Measurements from ENCODE around the gene HLA-DMB.

Gene HLA-DMB

DNA sequence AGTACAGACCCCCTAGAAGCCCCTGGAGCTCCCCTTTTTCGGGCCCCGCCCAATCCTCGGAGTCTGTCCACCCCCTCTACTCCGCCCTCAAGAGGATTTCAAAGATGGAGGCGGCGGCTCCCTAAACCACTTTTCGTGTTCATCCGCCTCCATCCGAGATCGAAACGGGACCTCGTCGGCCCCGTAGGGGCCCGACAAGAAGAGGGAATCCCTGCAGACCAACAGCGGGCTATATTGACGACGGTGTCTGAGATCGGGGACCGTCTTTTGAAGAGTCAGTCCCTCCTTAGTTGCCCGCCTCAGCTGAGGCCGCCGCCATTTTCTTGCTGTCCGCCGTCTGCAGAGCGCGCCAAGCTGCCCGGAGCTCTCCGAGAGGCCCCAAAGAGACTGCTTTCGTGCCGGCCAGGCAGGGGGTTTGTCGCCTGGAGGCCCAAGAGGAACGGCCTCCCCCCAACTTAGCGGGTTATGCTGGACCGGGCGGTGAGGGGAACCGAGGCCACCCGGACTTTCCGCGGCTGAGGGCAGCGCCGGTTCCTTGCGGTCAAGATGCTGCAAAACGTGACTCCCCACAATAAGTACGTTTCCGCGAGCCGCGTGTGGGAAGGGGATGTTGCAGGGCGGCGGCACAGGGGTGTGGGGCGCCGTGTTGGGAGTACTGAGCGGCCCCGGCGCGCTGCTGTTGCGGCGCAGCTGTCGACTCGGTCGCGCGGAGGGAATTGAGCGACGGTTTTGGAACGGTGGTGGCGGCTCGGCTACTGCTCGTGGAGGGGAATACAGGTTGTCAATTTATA, 31.7 kb upstream of the HLA-DMB start:
- Histone ChIP-seq H3K27ac (peak overlapping the region; percentile 100), H3K4me2 (peak overlapping the region; percentile 62), H3K36me3 (ENCODE audit: insufficient read depth) (peaks cover 34% of the 10 kb centered on the region; the same call in 1 of the 2 replicates), H3K9ac (peak overlapping the region; percentile 100), H3K4me1 (ENCODE audit: low read depth, poor library complexity, severe bottlenecking) (peaks cover 26% of the 10 kb centered on the region), H3K79me2 (ENCODE audit: insufficient read depth, low read depth) (peaks cover 84% of the 10 kb centered on the region), H4K20me1 (ENCODE audit: insufficient read depth) (peaks cover 48% of the 10 kb centered on the region), H3K27me3 (ENCODE audit: insufficient read depth, low read depth) (no peaks in the 10 kb centered on the region), H3K4me3 (IDR thresholded peaks at IDR 0.05; ENCODE audit: insufficient read depth, low read depth, low read length) (no peak overlapping the region), H2AFZ (ENCODE audit: low read depth) (no peak overlapping the region)
- TF ChIP-seq, protein P1, sequence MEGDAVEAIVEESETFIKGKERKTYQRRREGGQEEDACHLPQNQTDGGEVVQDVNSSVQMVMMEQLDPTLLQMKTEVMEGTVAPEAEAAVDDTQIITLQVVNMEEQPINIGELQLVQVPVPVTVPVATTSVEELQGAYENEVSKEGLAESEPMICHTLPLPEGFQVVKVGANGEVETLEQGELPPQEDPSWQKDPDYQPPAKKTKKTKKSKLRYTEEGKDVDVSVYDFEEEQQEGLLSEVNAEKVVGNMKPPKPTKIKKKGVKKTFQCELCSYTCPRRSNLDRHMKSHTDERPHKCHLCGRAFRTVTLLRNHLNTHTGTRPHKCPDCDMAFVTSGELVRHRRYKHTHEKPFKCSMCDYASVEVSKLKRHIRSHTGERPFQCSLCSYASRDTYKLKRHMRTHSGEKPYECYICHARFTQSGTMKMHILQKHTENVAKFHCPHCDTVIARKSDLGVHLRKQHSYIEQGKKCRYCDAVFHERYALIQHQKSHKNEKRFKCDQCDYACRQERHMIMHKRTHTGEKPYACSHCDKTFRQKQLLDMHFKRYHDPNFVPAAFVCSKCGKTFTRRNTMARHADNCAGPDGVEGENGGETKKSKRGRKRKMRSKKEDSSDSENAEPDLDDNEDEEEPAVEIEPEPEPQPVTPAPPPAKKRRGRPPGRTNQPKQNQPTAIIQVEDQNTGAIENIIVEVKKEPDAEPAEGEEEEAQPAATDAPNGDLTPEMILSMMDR (conservative IDR thresholded peaks at IDR 0.05; ENCODE audit: low read depth, low read length), result no peak

DNA sequence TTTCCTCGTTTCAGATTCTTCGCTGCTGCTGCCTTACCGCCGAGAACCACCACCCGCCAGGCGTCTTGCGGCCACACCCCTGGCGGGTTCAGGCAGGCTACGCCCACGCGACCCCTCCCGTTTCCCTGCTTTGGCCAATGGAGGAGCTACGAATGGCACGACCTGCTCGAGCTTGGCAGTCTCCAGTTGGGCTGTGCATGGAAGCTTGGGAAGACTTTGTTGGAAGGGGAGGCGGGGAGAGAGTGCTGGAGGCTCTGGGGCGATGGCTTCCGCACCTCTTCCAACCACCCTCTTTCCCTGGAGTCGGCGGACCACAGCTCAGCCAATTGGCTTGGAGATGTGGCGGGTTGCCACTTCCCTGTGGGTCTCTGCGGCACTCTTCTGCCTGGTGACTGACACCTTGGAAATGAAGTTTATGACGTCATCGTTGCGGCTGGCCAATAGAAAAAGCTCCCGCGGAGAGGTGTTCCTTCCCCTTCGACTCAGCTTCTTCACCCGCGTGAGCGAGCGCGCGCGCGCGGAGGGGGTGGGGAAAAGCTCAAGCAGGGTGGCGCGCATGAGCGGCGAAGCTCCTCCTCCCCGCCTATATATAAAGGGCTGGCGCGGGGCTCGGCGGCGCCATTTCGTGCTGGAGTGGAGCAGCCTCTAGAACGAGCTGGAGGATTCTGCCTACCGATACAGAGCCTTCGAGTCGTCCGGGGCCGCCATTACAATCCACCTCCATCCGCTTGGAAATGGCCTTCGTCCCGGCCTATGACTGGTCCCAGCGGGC, 30.9 kb upstream of the HLA-DMB start:
- peaks cover 78% of the 10 kb centered on the region for H3K79me2 ChIP-seq (ENCODE audit: insufficient read depth, low read depth)
- no peak overlapping the region for H2AFZ ChIP-seq (ENCODE audit: low read depth)
- peak overlapping the region; percentile 97 for H3K4me2 ChIP-seq
- no peaks in the 10 kb centered on the region for H3K27me3 ChIP-seq (ENCODE audit: insufficient read depth, low read depth)
- peaks cover 40% of the 10 kb centered on the region for H4K20me1 ChIP-seq (ENCODE audit: insufficient read depth)
- no peak overlapping the region for H3K4me3 ChIP-seq (IDR thresholded peaks at IDR 0.05; ENCODE audit: insufficient read depth, low read depth, low read length)
- peaks cover 29% of the 10 kb centered on the region for H3K4me1 ChIP-seq (ENCODE audit: low read depth, poor library complexity, severe bottlenecking)
- peaks cover 26% of the 10 kb centered on the region; the same call in 1 of the 2 replicates for H3K36me3 ChIP-seq (ENCODE audit: insufficient read depth)
- H3K9ac ChIP-seq, result peak overlapping the region; percentile 100
- TF ChIP-seq, protein P1 (conservative IDR thresholded peaks at IDR 0.05; ENCODE audit: low read depth, low read length), result no peak
- H3K27ac ChIP-seq, result peak overlapping the region; percentile 100

DNA sequence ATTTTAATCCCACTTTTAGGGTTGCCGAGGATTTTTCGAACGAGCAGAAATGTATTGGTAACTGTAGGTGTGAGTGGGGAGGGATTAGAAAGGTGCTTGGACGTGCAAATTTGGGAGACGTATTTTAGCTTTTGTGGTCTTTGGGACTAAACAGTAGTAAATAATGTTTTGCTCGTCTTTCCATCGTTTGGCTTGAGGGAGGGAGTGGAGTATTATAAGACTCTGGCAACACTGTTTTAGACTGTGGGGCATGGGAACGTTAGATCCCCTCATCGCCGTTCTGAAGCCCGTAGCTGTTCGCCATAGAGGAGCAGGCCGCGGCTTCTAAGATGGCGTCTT, 30.4 kb upstream of the HLA-DMB start:
- no peak overlapping the region for H2AFZ ChIP-seq (ENCODE audit: low read depth)
- peak overlapping the region; percentile 100 for H3K27ac ChIP-seq
- TF ChIP-seq, protein P1 (conservative IDR thresholded peaks at IDR 0.05; ENCODE audit: low read depth, low read length), result no peak
- H4K20me1 ChIP-seq (ENCODE audit: insufficient read depth), result peaks cover 34% of the 10 kb centered on the region
- peaks cover 73% of the 10 kb centered on the region for H3K79me2 ChIP-seq (ENCODE audit: insufficient read depth, low read depth)
- peaks cover 20% of the 10 kb centered on the region; the same call in 1 of the 2 replicates for H3K36me3 ChIP-seq (ENCODE audit: insufficient read depth)
- H3K9ac ChIP-seq, result peak overlapping the region; percentile 100
- peak overlapping the region; percentile 97 for H3K4me2 ChIP-seq
- no peak overlapping the region for H3K4me3 ChIP-seq (IDR thresholded peaks at IDR 0.05; ENCODE audit: insufficient read depth, low read depth, low read length)
- no peaks in the 10 kb centered on the region for H3K27me3 ChIP-seq (ENCODE audit: insufficient read depth, low read depth)
- H3K4me1 ChIP-seq (ENCODE audit: low read depth, poor library complexity, severe bottlenecking), result peaks cover 29% of the 10 kb centered on the region

DNA sequence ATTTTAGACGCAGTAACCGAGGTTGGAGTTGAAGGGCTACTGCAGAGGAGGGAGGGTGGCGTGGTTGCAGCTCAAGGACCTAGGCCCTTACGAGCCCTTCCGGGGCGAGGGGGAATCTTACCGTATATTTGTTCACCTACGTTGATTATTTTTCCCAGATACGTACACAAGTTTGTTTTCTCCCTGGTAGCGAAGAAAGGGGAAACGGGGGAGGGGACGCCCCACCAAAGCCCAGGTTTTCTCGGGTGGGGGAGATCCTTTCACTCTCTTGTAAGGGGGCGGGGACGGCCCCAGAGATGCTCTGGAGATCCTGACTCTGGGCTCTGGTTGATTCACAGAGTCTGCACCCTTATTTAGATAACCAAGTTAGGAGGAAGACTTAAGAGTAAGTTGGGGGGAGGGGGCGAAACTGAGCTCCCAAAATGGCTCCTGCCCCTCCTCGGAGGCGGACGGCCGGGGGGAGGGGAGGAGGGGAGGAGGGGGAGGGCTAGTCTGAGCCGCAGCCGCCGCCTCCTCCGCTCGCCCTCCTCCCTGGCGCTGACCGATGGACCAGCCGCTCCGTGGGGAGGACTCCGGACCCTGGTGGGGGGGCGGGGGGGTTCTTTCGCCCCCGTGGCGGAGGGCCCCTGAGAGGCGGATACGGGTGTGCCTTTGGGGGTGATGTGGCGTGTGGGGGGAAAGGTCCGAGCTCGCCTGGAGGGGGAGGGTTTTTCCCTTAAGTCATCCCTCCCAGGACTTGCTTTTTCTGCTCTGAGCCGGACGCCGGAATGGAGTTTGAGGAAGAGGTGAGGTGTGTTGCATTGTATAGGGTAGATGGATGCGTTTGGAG, 29.8 kb upstream of the HLA-DMB start:
- peaks cover 29% of the 10 kb centered on the region for H3K4me1 ChIP-seq (ENCODE audit: low read depth, poor library complexity, severe bottlenecking)
- H3K27me3 ChIP-seq (ENCODE audit: insufficient read depth, low read depth), result no peaks in the 10 kb centered on the region
- peaks cover 67% of the 10 kb centered on the region for H3K79me2 ChIP-seq (ENCODE audit: insufficient read depth, low read depth)
- TF ChIP-seq, protein P1 (conservative IDR thresholded peaks at IDR 0.05; ENCODE audit: low read depth, low read length), result no peak
- H3K4me2 ChIP-seq, result peak overlapping the region; percentile 97
- H3K36me3 ChIP-seq (ENCODE audit: insufficient read depth), result peaks cover 15% of the 10 kb centered on the region; the same call in 1 of the 2 replicates
- H4K20me1 ChIP-seq (ENCODE audit: insufficient read depth), result peaks cover 30% of the 10 kb centered on the region
- no peak overlapping the region for H2AFZ ChIP-seq (ENCODE audit: low read depth)
- peak overlapping the region; percentile 100 for H3K27ac ChIP-seq
- H3K4me3 ChIP-seq (IDR thresholded peaks at IDR 0.05; ENCODE audit: insufficient read depth, low read depth, low read length), result no peak overlapping the region
- peak overlapping the region; percentile 100 for H3K9ac ChIP-seq
